Fibroblast of skin of left quadriceps (primary cell): Measurements from ENCODE around the gene SLC2A13.
"Not testable (repeated sequence)": the region's sequence is repeated elsewhere in the genome, so short reads cannot be mapped to it uniquely, and the experiment has no call there.

ENCODE experiments used
- DNase-seq, 2 experiments: peaks; one replicate each; pipeline ENCODE4 v3.0.0-alpha.2; 2013; ENCODE audit warnings: low read depth in 2 of 2

The SLC2A13 gene

DNA sequence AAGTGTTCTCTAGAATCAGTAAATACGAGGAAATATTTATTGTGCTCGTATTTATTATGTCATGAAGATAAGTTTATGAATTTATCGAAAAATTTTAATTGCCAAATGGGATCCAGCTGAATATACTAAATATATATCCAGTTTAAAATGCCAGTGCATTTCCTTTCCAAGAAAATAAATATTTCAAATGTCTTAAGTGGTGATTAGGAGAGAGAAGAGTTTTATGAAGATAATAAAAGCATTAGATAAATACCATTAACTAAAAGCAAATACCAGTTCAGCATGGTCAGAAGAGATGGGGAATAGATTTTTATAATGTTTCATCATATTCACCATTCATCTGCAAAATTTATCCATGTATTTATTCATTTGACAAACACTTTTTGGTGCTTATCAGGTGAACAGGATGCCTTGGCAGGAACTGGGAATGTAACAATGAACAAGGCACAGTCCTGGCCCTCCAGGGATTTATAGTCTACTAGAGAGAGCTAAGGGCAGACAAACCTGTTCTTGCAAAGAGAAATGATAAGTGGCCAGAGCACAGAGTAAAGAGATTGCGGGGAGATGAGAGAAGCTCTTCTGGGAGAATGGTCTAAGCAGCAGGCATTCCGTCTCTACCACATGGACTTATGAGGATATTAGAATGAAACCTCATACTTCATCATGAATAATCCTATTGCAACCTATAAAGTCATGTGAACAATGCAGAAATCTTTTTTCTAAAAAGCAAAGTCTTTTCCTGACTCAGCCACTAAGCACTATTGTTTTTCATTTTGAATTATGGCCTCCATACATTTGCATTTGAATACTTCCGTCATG, 342.6 kb downstream of the SLC2A13 start:
- DNase-seq, result no peak

DNA sequence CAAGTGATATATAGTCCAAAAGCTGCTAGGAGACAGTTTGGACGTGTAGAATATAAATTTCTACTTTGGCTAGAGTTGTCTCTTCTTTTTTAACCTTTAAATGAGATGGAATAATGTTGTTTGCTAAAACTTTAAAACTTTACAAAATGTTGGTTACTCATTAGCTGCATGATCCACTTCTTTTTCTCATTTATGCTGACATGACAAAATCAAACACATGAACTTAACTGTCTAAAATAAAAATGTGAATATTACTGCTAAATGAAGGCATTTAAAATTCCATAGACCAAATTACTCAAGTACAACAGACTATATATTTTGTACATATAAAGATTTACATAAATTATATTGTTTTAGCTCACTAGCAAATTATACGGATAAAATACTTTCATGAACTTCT, 350.4 kb downstream of the SLC2A13 start:
- no peak for DNase-seq

DNA sequence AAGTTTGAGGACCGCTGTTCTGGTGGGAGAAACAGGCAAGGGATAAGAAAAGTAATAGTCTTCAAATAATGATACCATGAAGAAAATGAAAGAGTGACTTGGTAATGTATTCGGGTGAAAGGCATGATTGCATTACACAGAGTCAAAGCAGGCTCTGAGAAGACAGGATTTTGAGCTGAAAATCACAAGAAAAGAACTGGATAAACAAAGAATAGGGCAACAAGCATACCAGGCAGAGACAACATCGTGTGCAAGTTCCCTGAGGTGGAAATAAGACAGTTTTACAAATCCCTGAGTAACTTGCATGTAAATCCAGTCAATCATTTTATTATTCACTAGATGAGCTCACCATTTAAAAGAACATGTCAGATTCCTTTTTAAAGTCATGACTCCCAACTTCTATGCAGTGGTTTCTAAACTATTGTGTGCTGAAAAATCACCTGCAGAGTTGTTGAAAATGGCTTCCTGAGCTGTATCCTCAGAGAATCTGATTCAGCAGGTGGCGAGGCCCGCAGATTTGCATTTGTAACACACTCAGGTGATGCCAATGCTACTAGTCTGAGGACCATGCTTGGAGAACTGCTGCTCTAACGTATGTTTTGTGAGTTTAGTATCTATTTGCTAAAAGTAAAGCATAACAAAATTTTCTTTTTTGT, 353.3 kb downstream of the SLC2A13 start:
- no peak for DNase-seq

DNA sequence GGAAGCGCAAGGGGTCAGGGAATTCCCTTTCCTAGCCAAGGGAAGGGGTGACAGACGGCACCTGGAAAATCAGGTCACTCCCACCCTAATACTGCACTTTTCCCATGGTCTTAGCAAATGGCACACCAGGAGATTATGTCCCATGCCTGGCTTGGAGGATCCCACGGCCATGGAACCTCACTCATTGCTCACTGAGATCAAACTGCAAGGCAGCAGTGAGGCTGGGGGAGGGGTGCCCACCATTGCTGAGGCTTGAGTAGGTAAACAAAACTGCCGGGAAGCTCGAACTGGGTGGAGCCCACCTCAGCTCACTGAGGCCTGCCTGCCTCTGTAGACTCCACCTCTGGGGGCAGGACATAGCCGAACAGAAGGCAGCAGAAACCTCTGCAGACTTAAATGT, 359.7 kb downstream of the SLC2A13 start:
- not testable (repeated sequence) for DNase-seq

DNA sequence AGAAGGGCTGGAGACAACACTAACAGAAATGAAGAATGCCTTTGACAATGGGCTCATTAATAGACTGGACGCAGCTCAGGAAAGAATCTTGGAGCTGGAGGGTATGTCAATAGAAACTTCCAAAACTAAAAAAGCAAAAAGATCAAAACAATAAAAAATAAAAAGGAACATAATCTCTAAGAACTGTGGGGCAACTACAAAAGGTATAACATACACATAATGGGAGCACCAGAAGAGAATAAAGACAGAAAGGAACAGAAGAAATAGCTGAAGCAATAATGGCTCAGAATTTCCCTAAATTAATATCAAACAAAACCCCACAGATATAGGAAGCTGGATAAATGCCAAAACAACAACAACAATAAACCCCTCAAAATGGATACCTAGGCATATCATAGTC, 362.2 kb downstream of the SLC2A13 start:
- DNase-seq, result no peak

DNA sequence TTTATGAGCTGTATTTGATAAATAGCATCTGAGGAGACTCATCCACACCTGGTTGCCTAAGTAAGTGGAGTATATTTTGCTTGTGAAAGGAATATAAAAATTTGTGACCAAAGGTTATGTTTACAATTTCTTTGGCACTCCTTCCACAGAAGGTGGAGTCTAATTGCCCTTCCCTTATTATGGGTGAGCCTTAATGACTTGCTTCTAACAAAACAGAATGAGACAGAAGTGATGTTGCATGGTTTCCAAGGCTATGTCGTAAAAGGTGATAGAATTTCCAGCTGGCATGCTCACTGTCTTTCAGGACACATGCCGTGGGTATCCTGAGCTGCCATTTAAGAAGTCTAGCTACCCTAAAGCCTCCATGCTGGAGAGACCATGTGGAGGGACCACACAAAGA, 369.5 kb downstream of the SLC2A13 start:
- DNase-seq, result no peak

DNA sequence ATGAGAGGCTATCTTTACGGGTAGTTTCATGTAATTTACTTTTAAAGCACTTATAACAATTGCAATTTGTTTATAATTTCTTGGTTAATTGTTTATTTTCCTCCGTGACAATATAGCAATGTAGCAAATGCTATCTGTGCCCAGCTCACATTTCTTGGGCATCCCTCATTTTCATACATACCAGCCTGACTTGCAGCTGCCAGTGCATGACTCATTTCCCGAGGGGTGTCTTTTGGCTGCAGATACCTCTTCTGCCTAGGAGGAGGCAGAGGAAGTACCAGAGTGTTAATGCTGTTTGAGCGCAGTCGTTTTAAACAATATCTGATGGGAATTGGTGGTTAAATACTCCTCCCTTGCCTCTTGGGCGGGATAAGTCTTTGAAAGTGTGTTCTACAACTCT, 382.1 kb downstream of the SLC2A13 start:
- DNase-seq, result no peak

DNA sequence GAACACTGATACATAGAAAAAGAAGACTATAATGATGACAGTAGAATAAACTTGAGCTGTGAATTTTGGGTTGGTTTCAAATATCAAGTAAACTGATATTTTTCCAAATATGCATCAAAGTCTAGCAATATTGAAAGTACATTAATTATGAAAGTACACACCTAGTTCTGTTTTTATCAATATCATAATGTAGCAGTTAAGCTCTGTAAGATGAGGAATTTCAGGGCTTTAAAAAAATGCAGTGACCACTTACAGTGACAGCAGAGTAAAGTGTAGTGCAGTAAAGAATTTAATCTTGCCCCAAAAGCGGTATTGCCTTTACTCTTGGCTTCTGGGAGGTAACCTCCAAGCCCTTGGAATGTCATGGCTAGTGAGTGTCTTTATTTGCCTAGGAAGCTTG, 383.4 kb downstream of the SLC2A13 start:
- DNase-seq, result no peak

DNA sequence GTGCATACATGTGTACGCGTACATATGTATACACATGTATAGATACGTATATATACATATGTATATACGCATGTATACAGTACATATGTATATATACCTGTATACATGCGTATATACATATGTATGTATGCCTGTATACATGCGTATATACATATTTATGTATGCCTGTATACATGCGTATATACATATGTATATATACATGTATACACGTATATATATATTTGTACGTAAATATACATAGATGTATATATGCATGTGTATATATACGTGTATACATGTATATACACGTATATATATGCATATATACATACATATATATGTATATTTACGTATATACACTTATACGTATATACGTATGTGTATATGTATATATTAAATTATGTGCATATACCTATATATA, 392.3 kb downstream of the SLC2A13 start:
- DNase-seq, result no peak

DNA sequence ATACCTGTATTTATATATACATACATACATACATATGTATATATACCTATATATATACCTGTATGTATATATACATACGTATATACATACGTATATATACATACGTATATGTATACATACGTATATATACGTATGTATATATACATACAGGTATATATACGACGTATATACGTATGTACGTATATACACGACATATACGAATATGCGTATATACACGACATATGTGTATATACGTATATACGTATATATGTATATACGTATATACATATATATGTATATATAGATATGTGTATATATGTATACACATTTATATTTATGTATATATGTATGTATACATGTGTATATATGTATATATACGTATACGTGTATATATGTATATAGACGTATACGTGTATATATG, 393.5 kb downstream of the SLC2A13 start:
- DNase-seq, result no peak
